Activated CD4-positive, alpha-beta T cell treated with anti-CD3 and anti-CD28 coated beads for 48 hours (primary cell): ENCODE data around the gene WDR59.
"Not testable (repeated sequence)": the region's sequence is repeated elsewhere in the genome, so short reads cannot be mapped to it uniquely, and the experiment has no call there.

ENCODE experiments used
- DNase-seq: peaks from one replicate; pipeline ENCODE4 v3.0.0-alpha.2; 2020

WDR59 gene

DNA sequence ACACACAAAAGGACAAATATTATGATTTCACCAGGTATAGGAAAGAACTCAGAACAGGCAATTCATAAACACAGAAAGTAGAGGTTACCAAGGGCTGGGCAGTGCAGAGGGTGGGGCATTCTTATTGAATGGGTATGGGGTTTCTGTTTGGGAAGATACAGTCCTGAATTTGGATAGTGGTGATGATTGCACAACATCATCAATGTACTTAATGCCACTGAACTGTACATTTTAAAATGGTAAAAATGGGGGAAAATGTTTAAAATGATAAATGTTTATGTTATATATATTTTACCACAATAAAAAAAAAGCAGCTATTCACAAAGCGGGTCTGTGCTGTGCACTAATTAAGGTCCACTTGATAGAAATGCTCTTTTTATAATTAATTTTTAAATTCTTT is 137.7 kb downstream of the WDR59 start:
- no peak for DNase-seq

GRCh38 chr16:74846714-74847113 is 138.2 kb downstream of the WDR59 start:
- no peak for DNase-seq

- DNase-seq = no peak
Observed at GRCh38 chr16:74844041-74844980, 140.6 kb downstream of the WDR59 start.

DNA sequence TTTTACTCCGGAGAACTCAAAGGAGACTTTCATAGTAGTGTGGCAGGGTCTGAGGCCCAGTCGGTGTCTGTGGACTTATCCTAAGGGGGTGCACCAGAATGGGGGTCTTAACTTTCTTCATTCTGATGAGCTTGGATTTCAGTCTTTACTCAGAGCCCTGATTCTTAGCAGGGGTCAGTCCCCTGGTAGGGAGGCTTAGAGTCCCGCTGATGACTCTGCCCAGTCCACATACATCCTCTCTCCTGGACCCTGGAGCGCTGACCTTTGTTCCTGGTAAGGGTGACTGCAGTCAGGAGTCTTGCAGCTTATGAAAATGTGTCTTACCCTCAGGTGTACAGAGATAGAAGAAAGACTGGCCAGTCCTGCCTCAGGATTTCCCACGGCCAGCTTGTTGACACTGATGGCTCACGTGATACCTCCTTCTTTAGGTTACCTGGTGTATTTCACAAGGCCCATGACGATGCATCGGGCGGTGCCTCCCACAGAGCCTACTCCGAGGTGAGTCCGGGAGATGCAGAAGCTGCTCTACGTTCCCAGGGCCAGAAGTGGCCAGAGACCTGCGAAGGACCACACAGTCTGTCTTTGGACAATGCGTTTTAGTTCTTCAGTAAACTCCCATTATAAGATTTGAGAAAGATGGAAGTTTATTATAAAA is 141.4 kb downstream of the WDR59 start:
- not testable (repeated sequence) for DNase-seq

- DNase-seq = no peak
Observed at GRCh38 chr16:74842413-74842812, 142.5 kb downstream of the WDR59 start.

- DNase-seq = no peak
Observed at GRCh38 chr16:74841904-74842303, 143.0 kb downstream of the WDR59 start.

DNA sequence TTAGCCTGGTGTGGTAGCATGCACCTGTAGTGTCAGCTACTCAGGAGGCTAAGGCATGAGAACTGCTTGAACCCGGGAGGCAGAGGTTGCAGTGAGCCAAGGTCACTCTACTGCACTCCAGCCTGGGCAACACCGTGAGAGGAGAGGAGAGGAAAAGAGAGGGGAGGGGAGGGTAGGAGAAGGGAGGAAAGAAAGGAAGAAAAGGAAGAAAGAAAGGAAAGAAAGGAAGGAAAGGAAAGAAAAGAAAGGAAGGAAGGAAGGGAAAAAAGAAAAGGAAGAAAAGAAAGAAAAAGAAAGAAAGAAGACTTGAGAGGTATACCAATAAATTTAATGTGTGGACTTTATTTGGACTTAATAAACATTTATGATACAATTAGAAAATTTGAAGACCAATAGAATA is 143.5 kb downstream of the WDR59 start:
- no peak for DNase-seq

- DNase-seq = no peak
Observed at GRCh38 chr16:74837056-74837455, 147.9 kb downstream of the WDR59 start.

- no peak for DNase-seq
Observed at GRCh38 chr16:74836111-74836671, 148.7 kb downstream of the WDR59 start.

DNA sequence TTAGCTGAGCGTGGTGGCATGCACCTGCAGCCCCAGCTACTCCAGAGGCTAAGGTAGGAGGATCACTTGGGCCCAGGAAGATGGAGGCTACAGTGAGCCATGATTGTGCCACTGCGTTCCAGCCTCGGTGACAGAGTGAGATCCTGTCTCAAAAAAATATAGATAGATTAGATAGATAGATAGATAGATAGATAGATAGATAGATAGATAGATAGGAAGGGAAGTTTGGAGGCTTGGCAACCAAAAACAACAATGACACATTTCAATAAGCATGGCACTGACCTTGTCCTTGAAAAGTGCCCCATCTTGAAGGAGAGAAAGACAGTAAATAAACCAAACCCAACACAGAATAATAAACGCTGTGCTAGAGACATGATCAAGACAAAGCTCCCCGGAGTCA is 152.7 kb downstream of the WDR59 start:
- DNase-seq = no peak

DNA sequence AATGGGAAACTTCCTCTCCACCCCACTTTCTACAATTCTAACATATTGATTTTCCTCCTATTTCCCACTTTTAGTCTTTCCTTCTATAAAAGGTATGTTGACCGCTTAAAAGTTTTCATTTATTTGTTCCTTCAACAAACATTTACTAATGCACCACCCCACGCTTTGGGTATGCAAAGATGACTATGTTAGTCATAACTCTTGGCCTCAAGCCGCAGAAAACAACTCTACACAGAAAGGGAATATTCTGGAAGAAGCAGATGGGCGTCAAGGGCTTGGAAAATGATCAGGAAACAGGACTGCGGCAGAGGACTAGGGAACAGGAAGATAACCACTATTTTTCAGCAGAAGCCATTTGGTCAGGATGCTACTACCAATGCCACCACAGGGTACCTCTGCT is 153.5 kb downstream of the WDR59 start:
- no peak for DNase-seq

- DNase-seq = no peak
Observed at GRCh38 chr16:74830648-74831047, 154.3 kb downstream of the WDR59 start.

- no peak for DNase-seq
Observed at GRCh38 chr16:74829637-74830036, 155.3 kb downstream of the WDR59 start.

GRCh38 chr16:74825941-74826340 is 159.0 kb downstream of the WDR59 start:
- DNase-seq = no peak

- no peak for DNase-seq
Observed at GRCh38 chr16:74825016-74825415, 159.9 kb downstream of the WDR59 start.
